Sigmoid colon (tissue), 7 donors: ENCODE measurements around the gene TEKT5. TPM values are rescaled to one million over a fixed set of nuclear protein-coding genes. Genes with fewer than 3 reads are reported as not detected.
"Not testable (repeated sequence)": the region's sequence is repeated elsewhere in the genome, so short reads cannot be mapped to it uniquely, and the experiment has no call there.

Source experiments
- DNase-seq: peaks from one replicate; pipeline ENCODE4 v3.0.0-alpha.2; 2019
- H3K27ac ChIP-seq, 4 donors: fragments of 200-600 bp; sonication (generic); one replicate each; pipeline ENCODE4 v1.5.1; 2016 to 2019; ENCODE audit warnings: mild to moderate bottlenecking in 1 of 4
- H3K27me3 ChIP-seq, 3 donors: fragments of 200-600 bp; sonication (generic); one replicate each; pipeline ENCODE4 v1.5.1; 2019; ENCODE audit warnings: mild to moderate bottlenecking in 1 of 3
- H3K36me3 ChIP-seq, 4 donors: fragments of 200-600 bp; sonication (generic); one replicate each; pipeline ENCODE4 v1.5.1; 2016 to 2019
- H3K4me1 ChIP-seq, 4 donors: fragments of 200-600 bp; sonication (generic); one replicate each; pipeline ENCODE4 v1.5.1; 2017 to 2019
- H3K4me3 ChIP-seq, 4 donors: fragments of 200-600 bp; sonication (generic); one replicate each; pipeline ENCODE4 v1.5.1; 2017 to 2019; ENCODE audit warnings: mild to moderate bottlenecking in 2 of 4, moderate library complexity in 1 of 4
- H3K9me3 ChIP-seq, 4 donors: fragments of 200-600 bp in 3 of 4; sonication (generic) in 3 of 4; one replicate each; pipeline versions ENCODE4 v1.5.1 to v1.6.1; 2013 to 2019
- CTCF ChIP-seq, 4 experiments: fragments of 450-650 bp in 3 of 4; fragments of 200-600 bp in 1 of 4; IDR thresholded peaks; one replicate each; pipeline ENCODE4 v1.5.1; 2016 to 2019; ENCODE audit warnings: antibody characterized with exemption in 4 of 4, mild to moderate bottlenecking in 3 of 4, moderate library complexity in 2 of 4
- EP300 ChIP-seq, 4 donors: sonication (generic); formaldehyde crosslinking; IDR thresholded peaks; one replicate each; pipeline ENCODE4 v1.6.1; 2017; ENCODE audit warnings: antibody characterized with exemption in 4 of 4
- POLR2A ChIP-seq, 2 donors: fragments of 450-650 bp; IDR thresholded peaks; one replicate each; pipeline ENCODE4 v1.6.1; 2016; ENCODE audit warnings: antibody characterized with exemption in 2 of 2, mild to moderate bottlenecking in 2 of 2, moderate library complexity in 2 of 2
- POLR2AphosphoS5 ChIP-seq, 4 donors: sonication (generic); formaldehyde crosslinking; IDR thresholded peaks; one replicate each; pipeline ENCODE4 v1.6.1; 2017; ENCODE audit warnings: antibody characterized with exemption in 4 of 4
- WGBS, 2 donors: extraction: QIAGEN DNeasy Blood & Tissue Kit; methylation state at CpG; one replicate each; pipeline ENCODE4 v1.1.7; 2013; 5-methylcytosine and 5-hydroxymethylcytosine counted together
- intact Hi-C: fragments of 100-400 bp; cut with DNase I; formaldehyde crosslinking; loops from one replicate; pipeline ENCODE4 v1.15.1; 2023
- polyA plus RNA-seq, 3 donors: library from polyadenylated mRNA; stranded (reverse); fragments of 200-250 nt; gene quantifications; one replicate each; pipeline ENCODE4 v1.2.3, GENCODE V29; 2013
- total RNA-seq, 4 donors: library from RNA; depleted of rRNA; stranded (reverse); fragments of >200 nt; gene quantifications; one replicate each; pipeline ENCODE4 v1.1.0, GENCODE V29; 2016
- donor health status: healthy with polysubstance abuse.
- donor health status: Bipolar disorder and iron deficiency.
- donor health status: healthy.

TEKT5 gene
- total and polyA plus RNA-seq, 7 donors: 0.09 to 2.1 (median 0.83) TPM; not detected in 4

DNA sequence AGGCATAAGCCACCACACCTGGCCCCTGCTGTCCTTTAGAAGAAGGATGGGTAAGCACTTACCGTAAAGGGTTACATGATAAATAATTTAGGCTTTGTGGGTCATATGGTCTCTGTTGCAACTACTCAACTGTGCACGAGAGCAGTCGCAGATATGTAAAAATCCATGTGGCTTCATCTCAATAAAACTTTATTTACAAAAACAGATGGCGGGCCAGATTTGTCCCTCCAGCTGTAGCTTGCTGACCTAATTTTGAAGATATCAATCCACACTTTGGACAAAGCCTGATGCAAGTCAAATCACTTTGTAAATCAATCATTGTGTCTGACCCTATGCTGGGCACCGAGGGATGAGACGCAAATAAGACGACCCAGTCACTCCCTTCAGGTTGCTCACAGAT, 12.1 kb downstream of the TEKT5 start:
- Histone ChIP-seq H3K4me3 (no peak overlapping the region), H3K27ac (no peak overlapping the region), H3K4me1 (no peaks in the 10 kb centered on the region), H3K27me3 (peaks cover 0 to 4% (median 0%) of the 10 kb centered on the region in 3 donors), H3K9me3 (no peaks in the 10 kb centered on the region), H3K36me3 (no peaks in the 10 kb centered on the region)
- no peak for DNase-seq
- intact Hi-C loops: no loop called here
- TF ChIP-seq POLR2AphosphoS5 (IDR thresholded peaks at IDR 0.05) (no peak), CTCF (IDR thresholded peaks at IDR 0.05) (no peak), EP300 (IDR thresholded peaks at IDR 0.05) (no peak), POLR2A (IDR thresholded peaks at IDR 0.05) (no peak)
- WGBS, 2 donors: 93 to 97% methylated on average over 7 of the region's 7 CpGs

GRCh38 chr16:10681310-10682308, 13.1 kb downstream of the TEKT5 start:
- Histone ChIP-seq H3K36me3 (no peaks in the 10 kb centered on the region), H3K27ac (no peak overlapping the region), H3K4me1 (no peaks in the 10 kb centered on the region), H3K4me3 (no peak overlapping the region), H3K9me3 (no peaks in the 10 kb centered on the region), H3K27me3 (peaks cover 0 to 4% (median 0%) of the 10 kb centered on the region in 3 donors)
- no peak for DNase-seq
- 84 to 89% methylated on average over 29 of the region's 29 CpGs for WGBS, 2 donors
- TF ChIP-seq POLR2AphosphoS5 (IDR thresholded peaks at IDR 0.05) (no peak), CTCF (IDR thresholded peaks at IDR 0.05) (no peak), EP300 (IDR thresholded peaks at IDR 0.05) (no peak), POLR2A (IDR thresholded peaks at IDR 0.05) (no peak)
- intact Hi-C loops: no loop called here

GRCh38 chr16:10679921-10680320, 14.8 kb downstream of the TEKT5 start:
- DNase-seq: no peak
- H3K4me1 ChIP-seq: peaks cover 0 to 6% (median 0%) of the 10 kb centered on the region in 4 donors
- no peak for TF ChIP-seq POLR2AphosphoS5 (IDR thresholded peaks at IDR 0.05)
- TF ChIP-seq POLR2A (IDR thresholded peaks at IDR 0.05): no peak
- no peak for TF ChIP-seq CTCF (IDR thresholded peaks at IDR 0.05)
- TF ChIP-seq EP300 (IDR thresholded peaks at IDR 0.05): no peak
- no peak overlapping the region for H3K4me3 ChIP-seq
- intact Hi-C loops: no loop called here
- no peaks in the 10 kb centered on the region for H3K9me3 ChIP-seq
- no peaks in the 10 kb centered on the region for H3K36me3 ChIP-seq
- H3K27ac ChIP-seq: no peak overlapping the region
- peaks cover 0 to 4% (median 0%) of the 10 kb centered on the region in 3 donors for H3K27me3 ChIP-seq

GRCh38 chr16:10679441-10679840, 15.3 kb downstream of the TEKT5 start:
- DNase-seq, intact Hi-C loops, H3K27ac ChIP-seq, H3K36me3 ChIP-seq, H3K9me3 ChIP-seq, H3K4me1 ChIP-seq, H3K27me3 ChIP-seq, H3K4me3 ChIP-seq: not testable (repeated sequence)
- WGBS, 2 donors: 92 to 93% methylated on average over 7 of the region's 7 CpGs

DNA sequence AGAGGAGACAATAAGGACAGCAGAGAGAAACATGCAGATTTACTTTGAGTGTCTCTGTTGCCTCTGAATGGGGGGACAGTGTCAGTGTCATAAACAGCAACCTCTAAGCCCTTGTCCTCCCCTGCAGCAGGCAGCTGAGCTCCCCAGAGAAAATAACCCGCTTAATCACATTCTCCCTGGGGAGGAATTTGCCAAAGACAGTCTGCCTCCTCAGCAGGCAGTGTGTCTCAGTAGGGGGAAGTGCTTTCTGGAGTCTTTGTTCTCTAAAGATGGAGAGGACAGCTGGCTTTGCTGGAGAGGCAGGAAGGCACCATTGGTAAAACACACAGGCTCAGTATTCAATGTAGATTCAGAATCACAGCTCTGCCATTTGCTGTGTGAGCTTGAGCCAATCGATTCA, 16.1 kb downstream of the TEKT5 start:
- Histone ChIP-seq H3K36me3 (no peaks in the 10 kb centered on the region), H3K4me3 (no peak overlapping the region), H3K27ac (no peak overlapping the region), H3K9me3 (no peaks in the 10 kb centered on the region), H3K27me3 (peaks cover 0 to 4% (median 0%) of the 10 kb centered on the region in 3 donors), H3K4me1 (peaks cover 0 to 7% (median 0%) of the 10 kb centered on the region in 4 donors)
- intact Hi-C loops: no loop called here
- TF ChIP-seq POLR2A (IDR thresholded peaks at IDR 0.05) (no peak), CTCF (IDR thresholded peaks at IDR 0.05) (no peak), POLR2AphosphoS5 (IDR thresholded peaks at IDR 0.05) (no peak), EP300 (IDR thresholded peaks at IDR 0.05) (no peak)
- 66 to 84% methylated on average over 2 of the region's 2 CpGs for WGBS, 2 donors
- no peak for DNase-seq
